Measurements from ENCODE around the gene PSMD11. TPM values are rescaled to one million over a fixed set of nuclear protein-coding genes. Genes with fewer than 3 reads are reported as not detected.
A peak's percentile ranks its signal among the peaks of the same experiment; 100 is the strongest.

PSMD11 gene
- total and polyA plus RNA-seq, 4 donors = 17.4 to 64.1 (median 53.4) TPM

DNA sequence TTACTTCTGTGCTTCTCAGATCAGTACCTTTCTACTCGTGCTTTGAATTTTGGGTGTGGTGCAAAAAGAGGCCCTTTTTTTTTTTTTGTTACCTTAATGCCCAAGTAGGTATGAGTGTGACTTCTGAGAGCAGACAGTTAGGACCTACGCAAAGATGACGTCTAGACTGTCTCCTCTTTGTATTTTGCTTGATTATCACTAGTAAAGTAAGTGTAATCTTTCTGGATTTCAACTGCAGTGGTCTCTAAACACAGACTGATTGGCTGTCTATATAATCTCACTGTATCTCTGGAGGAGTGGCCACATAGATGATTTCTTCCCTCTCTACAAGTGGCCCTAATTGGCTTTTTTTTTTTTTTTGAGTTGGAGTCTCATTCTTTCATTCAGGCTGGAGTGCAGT is 30.9 kb downstream of the PSMD11 start:
- intact Hi-C loops (cut with DNase I) = no loop called here
- Histone ChIP-seq H3K27ac (ENCODE audit: low read depth in 1 of 2, low read length in 2 of 2) (no peak overlapping the region), H3K4me1 (ENCODE audit: control insufficient read depth in 1 of 2, insufficient read depth in 2 of 2, low read length in 2 of 2) (no peaks in the 10 kb centered on the region), H3K27me3 (ENCODE audit: control insufficient read depth in 1 of 2, insufficient read depth in 2 of 2, low read length in 1 of 2) (no peaks in the 10 kb centered on the region), H3K36me3 (ENCODE audit: control insufficient read depth in 1 of 2, insufficient read depth in 2 of 2, low read length in 1 of 2) (peaks cover 13 to 27% of the 10 kb centered on the region in 2 donors), H3K4me3 (ENCODE audit: low read length in 2 of 2) (no peak overlapping the region), H3K9me3 (ENCODE audit: control insufficient read depth, low read length) (no peaks in the 10 kb centered on the region)
- no peak for DNase-seq
- WGBS, 2 donors = 90 to 91% methylated on average over 3 of the region's 3 CpGs
- ATAC-seq (ENCODE audit: low FRiP score) = no peak

- Histone ChIP-seq H3K4me1 (ENCODE audit: control insufficient read depth in 1 of 2, insufficient read depth in 2 of 2, low read length in 2 of 2) (no peaks in the 10 kb centered on the region), H3K27ac (ENCODE audit: low read depth in 1 of 2, low read length in 2 of 2) (no peak overlapping the region), H3K27me3 (ENCODE audit: control insufficient read depth in 1 of 2, insufficient read depth in 2 of 2, low read length in 1 of 2) (no peaks in the 10 kb centered on the region), H3K4me3 (ENCODE audit: low read length in 2 of 2) (no peak overlapping the region), H3K9me3 (ENCODE audit: control insufficient read depth, low read length) (no peaks in the 10 kb centered on the region), H3K36me3 (ENCODE audit: control insufficient read depth in 1 of 2, insufficient read depth in 2 of 2, low read length in 1 of 2) (peaks cover 10 to 23% of the 10 kb centered on the region in 2 donors)
- intact Hi-C loops (cut with DNase I) = no loop called here
- DNase-seq (no peak), ATAC-seq (ENCODE audit: low FRiP score) (no peak)
- WGBS, 2 donors = 92 to 93% methylated on average over 8 of the region's 8 CpGs
Observed at GRCh38 chr17:32477220-32477619, 32.9 kb downstream of the PSMD11 start.

DNA sequence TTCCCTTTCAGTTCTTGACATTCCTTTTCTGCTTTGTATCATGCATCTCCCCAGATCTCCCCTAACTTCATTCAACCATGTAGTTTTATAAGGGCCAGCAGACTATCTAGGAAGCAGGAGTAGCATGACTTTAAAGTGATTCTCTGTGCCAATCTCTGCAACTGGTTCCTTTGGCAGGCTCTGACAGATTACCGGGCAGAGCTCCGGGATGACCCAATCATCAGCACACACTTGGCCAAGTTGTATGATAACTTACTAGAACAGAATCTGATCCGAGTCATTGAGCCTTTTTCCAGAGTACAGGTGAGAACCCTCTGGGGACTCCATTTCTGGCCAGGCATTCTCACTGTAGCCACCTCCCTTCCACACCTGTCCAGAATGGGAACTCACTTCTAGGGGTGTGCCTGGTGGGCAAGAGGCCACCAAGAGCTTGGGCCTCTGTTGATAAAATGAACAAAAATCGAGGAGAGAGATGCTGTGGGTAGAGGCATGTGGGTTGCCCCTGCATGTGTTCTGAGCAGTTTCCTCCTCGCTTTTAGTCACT is 34.8 kb downstream of the PSMD11 start:
- Histone ChIP-seq H3K4me3 (ENCODE audit: low read length in 2 of 2) (no peak overlapping the region), H3K36me3 (ENCODE audit: control insufficient read depth in 1 of 2, insufficient read depth in 2 of 2, low read length in 1 of 2) (peaks cover 10 to 20% of the 10 kb centered on the region in 2 donors), H3K27me3 (ENCODE audit: control insufficient read depth in 1 of 2, insufficient read depth in 2 of 2, low read length in 1 of 2) (no peaks in the 10 kb centered on the region), H3K4me1 (ENCODE audit: control insufficient read depth in 1 of 2, insufficient read depth in 2 of 2, low read length in 2 of 2) (no peaks in the 10 kb centered on the region), H3K9me3 (ENCODE audit: control insufficient read depth, low read length) (no peaks in the 10 kb centered on the region), H3K27ac (ENCODE audit: low read depth in 1 of 2, low read length in 2 of 2) (no peak overlapping the region)
- DNase-seq (no peak), ATAC-seq (ENCODE audit: low FRiP score) (no peak)
- intact Hi-C loops (cut with DNase I) = no loop called here
- WGBS, 2 donors = 63 to 67% methylated on average over 5 of the region's 5 CpGs

GRCh38 chr17:32481193-32481592 is 36.9 kb downstream of the PSMD11 start:
- Histone ChIP-seq H3K36me3 (ENCODE audit: control insufficient read depth in 1 of 2, insufficient read depth in 2 of 2, low read length in 1 of 2) (peaks cover 7 to 18% of the 10 kb centered on the region in 2 donors), H3K27ac (ENCODE audit: low read depth in 1 of 2, low read length in 2 of 2) (no peak overlapping the region), H3K27me3 (ENCODE audit: control insufficient read depth in 1 of 2, insufficient read depth in 2 of 2, low read length in 1 of 2) (no peaks in the 10 kb centered on the region), H3K4me1 (ENCODE audit: control insufficient read depth in 1 of 2, insufficient read depth in 2 of 2, low read length in 2 of 2) (no peaks in the 10 kb centered on the region), H3K4me3 (ENCODE audit: low read length in 2 of 2) (no peak overlapping the region), H3K9me3 (ENCODE audit: control insufficient read depth, low read length) (no peaks in the 10 kb centered on the region)
- WGBS, 2 donors = 81 to 82% methylated on average over 8 of the region's 8 CpGs
- intact Hi-C loops (cut with DNase I) = loop anchor here (5.0 to 10.0 kb wide), 4 partner anchors 271 to 514 kb away; partner anchors contain the start of gene SPACA3 (in 1 of the 2)
- no peak for ATAC-seq (ENCODE audit: low FRiP score)
- no peak for DNase-seq

DNA sequence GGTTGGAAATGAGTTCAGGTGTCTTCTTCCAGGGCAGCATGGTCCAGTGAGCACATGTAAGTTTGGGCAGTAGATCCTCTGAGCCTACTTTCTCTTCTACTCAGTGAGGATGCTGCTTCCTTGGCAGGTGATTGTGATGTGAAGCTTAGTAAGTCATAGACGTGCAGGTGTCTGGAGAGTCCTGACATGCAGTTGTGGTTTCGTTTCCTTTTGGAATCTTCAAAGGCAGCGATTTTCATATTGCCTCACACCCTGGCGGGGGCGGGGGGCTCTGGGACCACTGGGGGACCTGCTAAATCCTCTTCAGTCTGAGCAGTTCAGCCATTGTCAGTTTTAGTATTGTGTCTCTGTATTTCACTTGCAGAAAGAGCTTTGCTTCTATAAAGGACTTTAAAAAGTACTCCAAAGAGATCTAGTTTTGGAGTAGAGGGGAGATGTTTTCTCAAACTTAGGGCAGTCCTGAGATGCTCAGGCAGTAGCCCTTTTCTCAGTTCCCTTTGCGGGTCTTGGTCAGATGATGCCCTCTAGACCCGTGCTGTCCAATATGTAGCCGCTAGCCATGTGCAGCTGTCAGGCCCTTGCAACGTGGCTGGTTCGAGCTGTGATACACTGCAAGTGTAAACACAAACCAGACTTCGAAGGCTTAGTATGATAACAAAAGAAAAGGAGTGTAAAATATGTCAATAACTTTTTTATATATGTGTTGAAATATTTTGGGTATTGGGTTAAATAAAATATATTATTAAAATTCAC is 38.4 kb downstream of the PSMD11 start:
- intact Hi-C loops (cut with DNase I) = loop anchor here (5.0 to 10.0 kb wide), 4 partner anchors 270 to 512 kb away; partner anchors contain the start of gene SPACA3 (in 1 of the 2)
- WGBS, 2 donors = 71 to 73% methylated on average over 11 of the region's 11 CpGs
- Histone ChIP-seq H3K4me3 (ENCODE audit: low read length in 2 of 2) (no peak overlapping the region), H3K4me1 (ENCODE audit: control insufficient read depth in 1 of 2, insufficient read depth in 2 of 2, low read length in 2 of 2) (no peaks in the 10 kb centered on the region), H3K27ac (ENCODE audit: low read depth in 1 of 2, low read length in 2 of 2) (no peak overlapping the region), H3K27me3 (ENCODE audit: control insufficient read depth in 1 of 2, insufficient read depth in 2 of 2, low read length in 1 of 2) (no peaks in the 10 kb centered on the region), H3K9me3 (ENCODE audit: control insufficient read depth, low read length) (no peaks in the 10 kb centered on the region), H3K36me3 (ENCODE audit: control insufficient read depth in 1 of 2, insufficient read depth in 2 of 2, low read length in 1 of 2) (peaks cover 4 to 15% of the 10 kb centered on the region in 2 donors)
- DNase-seq = no peak
- ATAC-seq (ENCODE audit: low FRiP score) = no peak

- no peaks in the 10 kb centered on the region for H3K9me3 ChIP-seq (ENCODE audit: control insufficient read depth, low read length)
- 3 to 8% methylated on average over 7 of the region's 7 CpGs for WGBS, 2 donors
- H3K36me3 ChIP-seq (ENCODE audit: control insufficient read depth in 1 of 2, insufficient read depth in 2 of 2, low read length in 1 of 2) = peaks cover 4 to 12% of the 10 kb centered on the region in 2 donors
- no peaks in the 10 kb centered on the region for H3K4me1 ChIP-seq (ENCODE audit: control insufficient read depth in 1 of 2, insufficient read depth in 2 of 2, low read length in 2 of 2)
- peak overlapping the region in 1 of 2 donors; percentile 56 for H3K27ac ChIP-seq (ENCODE audit: low read depth in 1 of 2, low read length in 2 of 2)
- ATAC-seq (ENCODE audit: low FRiP score) = peak; percentile 83
- no peaks in the 10 kb centered on the region for H3K27me3 ChIP-seq (ENCODE audit: control insufficient read depth in 1 of 2, insufficient read depth in 2 of 2, low read length in 1 of 2)
- no peak overlapping the region for H3K4me3 ChIP-seq (ENCODE audit: low read length in 2 of 2)
- DNase-seq = peak; percentile 86 to 87
- intact Hi-C loops (cut with DNase I) = loop anchor here (5.0 to 10.0 kb wide), 4 partner anchors 269 to 511 kb away; partner anchors contain the start of gene SPACA3 (in 1 of the 2)
Observed at GRCh38 chr17:32483451-32484019, 39.2 kb downstream of the PSMD11 start.

- Histone ChIP-seq H3K27ac (ENCODE audit: low read depth in 1 of 2, low read length in 2 of 2) (peak overlapping the region in 1 of 2 donors; percentile 22), H3K27me3 (ENCODE audit: control insufficient read depth in 1 of 2, insufficient read depth in 2 of 2, low read length in 1 of 2) (no peaks in the 10 kb centered on the region), H3K4me1 (ENCODE audit: control insufficient read depth in 1 of 2, insufficient read depth in 2 of 2, low read length in 2 of 2) (no peaks in the 10 kb centered on the region), H3K36me3 (ENCODE audit: control insufficient read depth in 1 of 2, insufficient read depth in 2 of 2, low read length in 1 of 2) (peaks cover 4 to 9% of the 10 kb centered on the region in 2 donors), H3K9me3 (ENCODE audit: control insufficient read depth, low read length) (no peaks in the 10 kb centered on the region), H3K4me3 (ENCODE audit: low read length in 2 of 2) (no peak overlapping the region)
- intact Hi-C loops (cut with DNase I) = loop anchor here (5.0 to 10.0 kb wide), 4 partner anchors 268 to 511 kb away; partner anchors contain the start of gene SPACA3 (in 1 of the 2)
- DNase-seq = no peak
- no peak for ATAC-seq (ENCODE audit: low FRiP score)
- 71 to 77% methylated on average over 4 of the region's 4 CpGs for WGBS, 2 donors
Observed at GRCh38 chr17:32484041-32484461, 39.7 kb downstream of the PSMD11 start.

- peaks cover 4 to 5% of the 10 kb centered on the region in 2 donors for H3K36me3 ChIP-seq (ENCODE audit: control insufficient read depth in 1 of 2, insufficient read depth in 2 of 2, low read length in 1 of 2)
- 52 to 53% methylated on average over 11 of the region's 11 CpGs for WGBS, 2 donors
- H3K4me1 ChIP-seq (ENCODE audit: control insufficient read depth in 1 of 2, insufficient read depth in 2 of 2, low read length in 2 of 2) = no peaks in the 10 kb centered on the region
- intact Hi-C loops (cut with DNase I) = loop anchor here (5.0 to 10.0 kb wide), 5 partner anchors 173 to 510 kb away; partner anchors contain the start of gene SPACA3 (in 1 of the 2)
- no peaks in the 10 kb centered on the region for H3K27me3 ChIP-seq (ENCODE audit: control insufficient read depth in 1 of 2, insufficient read depth in 2 of 2, low read length in 1 of 2)
- H3K9me3 ChIP-seq (ENCODE audit: control insufficient read depth, low read length) = no peaks in the 10 kb centered on the region
- ATAC-seq (ENCODE audit: low FRiP score) (no peak), DNase-seq (no peak)
- H3K4me3 ChIP-seq (ENCODE audit: low read length in 2 of 2) = no peak overlapping the region
- H3K27ac ChIP-seq (ENCODE audit: low read depth in 1 of 2, low read length in 2 of 2) = no peak overlapping the region
Observed at GRCh38 chr17:32484628-32485027, 40.3 kb downstream of the PSMD11 start.

All from aorta (tissue), 5 donors.